Right lobe of liver (tissue), 6 donors: Measurements from ENCODE around the gene PLCB1. TPM values are rescaled to one million over a fixed set of nuclear protein-coding genes. Genes with fewer than 3 reads are reported as not detected.

ENCODE experiments used
- ATAC-seq, 4 donors: fragments of 200-7000 bp; cut with Tn5 transposase; one replicate each; pipeline ENCODE4 v1.9.1; 2020; ENCODE audit warnings: mild to moderate bottlenecking in 4 of 4, moderate library complexity in 4 of 4
- DNase-seq, 3 donors: peaks; one replicate each; pipeline ENCODE4 v3.0.0-alpha.2; 2020
- H3K27ac ChIP-seq, 3 donors: fragments of 200-600 bp; one replicate each; pipeline ENCODE4 v1.8.0; 2022
- H3K27me3 ChIP-seq, 2 donors: fragments of 200-600 bp; one replicate each; pipeline ENCODE4 v1.8.0; 2022
- H3K36me3 ChIP-seq, 4 donors: fragments of 200-600 bp; sonication (generic) in 1 of 4; one replicate each; pipeline versions ENCODE4 v1.5.1 to v1.8.0; 2017 to 2022; ENCODE audit warnings: control low read depth in 1 of 4
- H3K4me1 ChIP-seq, 4 donors: fragments of 200-600 bp; sonication (generic) in 1 of 4; one replicate each; pipeline versions ENCODE4 v1.5.1 to v1.8.0; 2017 to 2022; ENCODE audit warnings: control low read depth in 1 of 4
- H3K4me3 ChIP-seq, 3 donors: fragments of 200-600 bp; one replicate each; pipeline ENCODE4 v1.8.0; 2022
- H3K9me3 ChIP-seq, 4 donors: fragments of 200-600 bp; sonication (generic) in 1 of 4; one replicate each; pipeline versions ENCODE4 v1.5.1 to v1.8.0; 2017 to 2022; ENCODE audit warnings: control low read depth in 1 of 4
- CTCF ChIP-seq, 4 donors: fragments of 200-600 bp in 3 of 4; fragments of 450-650 bp in 1 of 4; IDR thresholded peaks; one replicate each; pipeline versions ENCODE4 v1.5.1 to v1.8.0; 2016 to 2022; ENCODE audit warnings: antibody characterized with exemption in 4 of 4, mild to moderate bottlenecking in 2 of 4
- POLR2A ChIP-seq: fragments of 450-650 bp; IDR thresholded peaks from one replicate; pipeline ENCODE4 v1.6.1; 2017; ENCODE audit warnings: antibody characterized with exemption, mild to moderate bottlenecking
- WGBS: methylation state at CpG from one replicate; pipeline ENCODE4 v1.1.6; 2018; ENCODE audit warnings: low coverage, low lambda C conversion rate; ENCODE audit not compliant: insufficient coverage; ENCODE audit errors: missing lambda C conversion rate; 5-methylcytosine and 5-hydroxymethylcytosine counted together
- intact Hi-C, 2 donors: fragments of 100-400 bp; cut with DNase I; formaldehyde crosslinking; loops; one replicate each; pipeline versions ENCODE4 v1.11.2 to v1.14.1; 2022
- total RNA-seq, 6 experiments: library from RNA; depleted of rRNA in 2 of 6; stranded (reverse); fragments of >200 nt in 2 of 6; fragmentation: NEBNext Ultra II Directional in 3 of 6; extraction: Animal tissue kit (Norgen Biotek cat#: 25700) in 3 of 6; gene quantifications; one replicate each; pipeline versions ENCODE4 v1.1.0 to v1.2.4, GENCODE V29; 2016 to 2023
- donor health status: DM: no; HTN: yes; CAD: no.
- donor health status: DM: no; HTN: no; CAD: no.
- donor health status: DM: no; HTN: no; CAD: no.
- donor health status: DM: no; HTN: yes; CAD: no.
- donor health status: DM: no; HTN: yes; CAD: no.

PLCB1 gene
- total RNA-seq, 6 experiments from 2014 or later: 5.0 to 9.9 (median 5.7) TPM

GRCh38 chr20:8661229-8661952 is 529.3 kb downstream of the PLCB1 start:
- H3K36me3 ChIP-seq: no peaks in the 10 kb centered on the region
- H3K4me3 ChIP-seq: no peak overlapping the region
- intact Hi-C loops: no loop called here
- H3K4me1 ChIP-seq: no peaks in the 10 kb centered on the region
- 80% methylated on average over 8 of the region's 8 CpGs for WGBS
- no peaks in the 10 kb centered on the region for H3K9me3 ChIP-seq
- ATAC-seq (no peak), DNase-seq (no peak)
- no peak for TF ChIP-seq CTCF (IDR thresholded peaks at IDR 0.05)
- no peaks in the 10 kb centered on the region for H3K27me3 ChIP-seq
- H3K27ac ChIP-seq: no peak overlapping the region

GRCh38 chr20:8662433-8662954 is 530.4 kb downstream of the PLCB1 start:
- H3K4me1 ChIP-seq: no peaks in the 10 kb centered on the region
- WGBS: 80% methylated on average over 5 of the region's 5 CpGs
- H3K9me3 ChIP-seq: no peaks in the 10 kb centered on the region
- no peak for ATAC-seq
- no peaks in the 10 kb centered on the region for H3K27me3 ChIP-seq
- DNase-seq: no peak
- intact Hi-C loops: no loop called here
- no peak overlapping the region for H3K27ac ChIP-seq
- TF ChIP-seq CTCF (IDR thresholded peaks at IDR 0.05) (no peak), POLR2A (no peak)
- H3K4me3 ChIP-seq: no peak overlapping the region
- H3K36me3 ChIP-seq: no peaks in the 10 kb centered on the region

GRCh38 chr20:8663424-8663823 is 531.4 kb downstream of the PLCB1 start:
- Histone ChIP-seq H3K27ac (no peak overlapping the region), H3K27me3 (no peaks in the 10 kb centered on the region), H3K36me3 (no peaks in the 10 kb centered on the region), H3K9me3 (no peaks in the 10 kb centered on the region), H3K4me3 (no peak overlapping the region), H3K4me1 (no peaks in the 10 kb centered on the region)
- ATAC-seq (no peak), DNase-seq (no peak)
- 92% methylated on average over 1 of the region's 1 CpG for WGBS
- intact Hi-C loops: no loop called here
- TF ChIP-seq POLR2A: no peak
- no peak for TF ChIP-seq CTCF (IDR thresholded peaks at IDR 0.05)

- 80% methylated on average over 4 of the region's 4 CpGs for WGBS
- no peak for TF ChIP-seq POLR2A
- TF ChIP-seq CTCF (IDR thresholded peaks at IDR 0.05): no peak
- intact Hi-C loops: no loop called here
These were observed 532.7 kb downstream of the PLCB1 start for GRCh38 chr20:8664778-8665177.

More at GRCh38 chr20:8664778-8665177, 532.7 kb downstream of the PLCB1 start:
- Histone ChIP-seq H3K4me3 (no peak overlapping the region), H3K27ac (no peak overlapping the region), H3K4me1 (no peaks in the 10 kb centered on the region), H3K27me3 (no peaks in the 10 kb centered on the region), H3K9me3 (no peaks in the 10 kb centered on the region), H3K36me3 (no peaks in the 10 kb centered on the region)
- ATAC-seq: no peak
- no peak for DNase-seq
